ENCODE results near the gene IFI27L1. TPM values are rescaled to one million over a fixed set of nuclear protein-coding genes. Genes with fewer than 3 reads are reported as not detected.
A peak's percentile ranks its signal among the peaks of the same experiment; 100 is the strongest.

The IFI27L1 gene
- total RNA-seq, 2 experiments from 2014 or later, result 35.3 to 42.7 TPM

DNA sequence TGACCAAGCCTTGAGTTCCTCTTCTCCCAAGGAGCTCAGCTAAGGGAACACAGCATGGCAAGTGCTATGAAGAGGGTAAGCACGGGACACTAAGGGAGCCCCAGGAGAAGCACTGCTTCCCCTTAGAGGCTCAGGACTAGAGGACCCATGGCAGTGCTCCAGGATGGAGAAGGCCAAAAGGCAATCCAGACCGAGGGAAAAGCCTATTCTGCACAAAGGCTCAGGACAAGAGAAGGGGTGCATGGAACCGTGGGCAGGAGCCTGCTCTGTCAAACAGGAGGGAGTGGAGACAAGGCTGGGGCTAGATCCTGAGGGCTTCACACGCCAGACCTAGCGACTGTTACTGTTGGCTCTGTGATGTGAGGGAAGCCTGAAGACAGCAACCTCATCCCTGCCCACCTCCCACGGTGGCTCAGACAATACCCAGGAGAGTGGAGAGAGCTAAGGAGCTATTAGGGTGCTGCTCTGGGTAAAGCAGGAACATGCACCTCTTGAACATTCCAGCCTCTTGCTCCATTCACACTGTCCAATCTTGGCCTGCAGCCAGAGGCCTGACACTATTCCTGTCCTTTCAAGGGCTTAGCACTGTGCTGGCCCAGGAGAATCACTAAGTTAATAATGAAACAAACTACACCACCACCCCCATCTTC, 30.8 kb upstream of the IFI27L1 start:
- peaks cover 17% of the 10 kb centered on the region for H3K4me1 Mint-ChIP-seq (ENCODE audit: low read depth)
- no peaks in the 10 kb centered on the region for H3K27me3 Mint-ChIP-seq
- ChIA-PET CTCF (interaction anchor here (0.6 to 4.9 kb wide), 7 partner anchors 9 to 87 kb away, joined by 3 to 34 read pairs (median 6); no protein-coding TSS in a partner anchor), POLR2A (interaction anchor here (0.7 to 1.1 kb wide), 2 partner anchors 31 to 1383 kb away, joined by 3 to 7 read pairs; partner anchors contain the start of genes DDX24 and IFI27L1)
- peak overlapping the region; percentile 43 for H3K27ac Mint-ChIP-seq
- H3K9me3 Mint-ChIP-seq, result no peaks in the 10 kb centered on the region
- H3K36me3 Mint-ChIP-seq, result peaks cover 58% of the 10 kb centered on the region
- DNase-seq, result peak; percentile 4
- intact Hi-C loops (cut with micrococcal nuclease), result no loop called here
- no peak overlapping the region for H3K4me3 Mint-ChIP-seq

DNA sequence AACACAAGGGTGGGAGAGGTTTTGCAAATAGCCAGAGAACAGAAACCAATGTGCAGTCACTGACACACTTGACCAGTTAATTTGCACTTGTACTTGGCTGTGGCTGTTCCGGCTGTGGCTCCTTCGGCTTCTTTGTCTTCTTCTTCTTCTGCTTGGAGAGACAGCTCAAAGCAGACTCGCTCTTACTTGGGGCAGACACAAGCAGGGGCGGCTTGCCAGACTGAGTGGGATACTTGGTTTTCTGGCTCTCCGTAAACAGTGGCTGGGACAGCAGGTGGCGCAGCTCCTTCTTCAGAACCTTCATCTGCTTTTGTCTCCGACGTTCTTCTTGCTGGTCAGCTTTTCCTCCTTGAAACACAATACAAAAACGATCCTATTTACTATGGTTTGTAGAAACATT, 30.0 kb upstream of the IFI27L1 start:
- peak; percentile 14 for DNase-seq
- intact Hi-C loops (cut with micrococcal nuclease), result no loop called here
- Mint-ChIP-seq H3K9me3 (no peaks in the 10 kb centered on the region), H3K27ac (peak overlapping the region; percentile 23), H3K4me1 (ENCODE audit: low read depth) (peaks cover 23% of the 10 kb centered on the region), H3K27me3 (no peaks in the 10 kb centered on the region), H3K4me3 (no peak overlapping the region), H3K36me3 (peaks cover 65% of the 10 kb centered on the region)
- CTCF ChIA-PET, result interaction anchor here (1.0 to 4.9 kb wide), 5 partner anchors 15 to 129 kb away, joined by 5 to 34 read pairs (median 12); no protein-coding TSS in a partner anchor
- POLR2A ChIA-PET, result interaction anchor here (0.7 to 1.1 kb wide), 2 partner anchors 30 to 1384 kb away, joined by 3 to 7 read pairs; partner anchors contain the start of genes DDX24 and IFI27L1

DNA sequence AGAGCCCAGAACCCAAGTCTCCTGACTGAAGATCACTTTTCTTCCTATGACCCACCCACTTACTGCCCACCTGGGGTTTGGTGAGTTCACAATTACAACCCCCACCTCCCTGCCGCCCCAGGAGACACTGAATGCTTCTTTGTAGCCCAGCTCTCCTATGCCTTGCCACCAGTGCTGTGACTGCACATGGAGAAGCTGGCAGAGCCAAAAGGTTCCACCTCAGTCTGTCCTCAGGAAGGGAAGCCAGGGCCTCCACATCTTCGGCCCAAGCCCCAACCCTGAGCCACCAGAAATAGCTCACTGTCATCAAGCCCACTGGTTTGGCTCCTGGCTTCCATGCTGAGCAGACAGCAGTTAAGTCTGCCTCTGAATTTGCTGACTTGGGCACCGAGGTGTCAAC, 29.3 kb upstream of the IFI27L1 start:
- no peak for DNase-seq
- intact Hi-C loops (cut with micrococcal nuclease), result no loop called here
- H3K4me3 Mint-ChIP-seq, result no peak overlapping the region
- ChIA-PET POLR2A (interaction anchor here (0.9 kb wide), 1 partner anchor 23 kb away, joined by 3 read pairs; no protein-coding TSS in a partner anchor), CTCF (interaction anchor here (1.0 to 4.9 kb wide), 9 partner anchors 16 to 128 kb away, joined by 3 to 34 read pairs (median 7); partner anchors contain the start of genes DDX24 and IFI27L1)
- H3K27me3 Mint-ChIP-seq, result no peaks in the 10 kb centered on the region
- no peaks in the 10 kb centered on the region for H3K9me3 Mint-ChIP-seq
- H3K36me3 Mint-ChIP-seq, result peaks cover 71% of the 10 kb centered on the region
- peak overlapping the region; percentile 81 for H3K27ac Mint-ChIP-seq
- H3K4me1 Mint-ChIP-seq (ENCODE audit: low read depth), result peaks cover 29% of the 10 kb centered on the region

DNA sequence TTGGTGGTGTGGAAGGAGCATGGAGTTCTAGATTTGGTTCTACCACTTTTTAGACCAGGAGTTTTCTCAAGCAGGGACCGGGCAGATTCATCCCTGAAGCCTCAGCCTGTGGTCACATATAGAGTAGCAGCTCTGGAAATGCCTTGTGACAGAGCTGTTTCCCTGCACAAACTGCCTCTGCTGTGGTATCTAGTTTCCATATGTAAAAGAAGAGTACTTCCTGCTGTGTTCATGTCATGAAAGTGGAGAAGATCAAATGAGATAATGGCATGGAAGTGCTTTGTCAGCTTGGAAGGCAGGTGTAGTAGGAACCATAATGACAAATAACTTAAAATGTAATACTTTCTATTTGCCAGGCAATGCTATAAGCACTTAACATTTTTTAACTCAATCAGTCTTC, 28.9 kb upstream of the IFI27L1 start:
- Mint-ChIP-seq H3K4me3 (no peak overlapping the region), H3K27ac (peak overlapping the region; percentile 81), H3K4me1 (ENCODE audit: low read depth) (peaks cover 33% of the 10 kb centered on the region), H3K9me3 (no peaks in the 10 kb centered on the region), H3K27me3 (no peaks in the 10 kb centered on the region), H3K36me3 (peaks cover 72% of the 10 kb centered on the region)
- POLR2A ChIA-PET, result interaction anchor here (0.9 kb wide), 1 partner anchor 23 kb away, joined by 3 read pairs; no protein-coding TSS in a partner anchor
- CTCF ChIA-PET, result interaction anchor here (1.0 to 4.9 kb wide), 9 partner anchors 16 to 128 kb away, joined by 3 to 34 read pairs (median 7); partner anchors contain the start of genes DDX24 and IFI27L1
- peak; percentile 17 for DNase-seq
- intact Hi-C loops (cut with micrococcal nuclease), result no loop called here

DNA sequence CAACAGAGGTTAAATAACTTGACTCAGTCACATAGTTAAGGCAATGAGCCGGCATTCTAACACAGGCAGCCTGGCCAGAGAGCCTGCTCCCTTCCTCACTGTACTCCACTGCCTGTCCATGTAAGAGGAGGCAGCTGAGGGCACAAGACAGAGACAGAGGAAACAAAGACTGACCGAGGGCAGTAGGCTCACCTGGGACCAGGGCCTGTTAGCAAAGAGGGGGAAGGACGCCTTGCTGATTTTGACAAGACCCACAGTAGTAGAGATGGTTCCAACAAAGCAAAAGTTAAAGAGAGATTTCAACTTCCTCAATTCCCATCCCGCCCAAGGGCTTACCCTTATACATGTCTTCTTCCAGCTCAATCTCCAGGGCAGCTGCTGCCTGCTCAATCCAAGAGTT, 28.4 kb upstream of the IFI27L1 start:
- ChIA-PET POLR2A (interaction anchor here (0.5 to 0.9 kb wide), 2 partner anchors 24 to 68 kb away, joined by 3 read pairs; no protein-coding TSS in a partner anchor), CTCF (interaction anchor here (1.0 to 4.9 kb wide), 9 partner anchors 16 to 128 kb away, joined by 3 to 34 read pairs (median 6); partner anchors contain the start of genes DDX24 and IFI27L1)
- intact Hi-C loops (cut with micrococcal nuclease), result no loop called here
- Mint-ChIP-seq H3K9me3 (no peaks in the 10 kb centered on the region), H3K27ac (peak overlapping the region; percentile 81), H3K4me3 (no peak overlapping the region), H3K4me1 (ENCODE audit: low read depth) (peaks cover 38% of the 10 kb centered on the region), H3K27me3 (no peaks in the 10 kb centered on the region), H3K36me3 (peaks cover 74% of the 10 kb centered on the region)
- DNase-seq, result peak; percentile 8

DNA sequence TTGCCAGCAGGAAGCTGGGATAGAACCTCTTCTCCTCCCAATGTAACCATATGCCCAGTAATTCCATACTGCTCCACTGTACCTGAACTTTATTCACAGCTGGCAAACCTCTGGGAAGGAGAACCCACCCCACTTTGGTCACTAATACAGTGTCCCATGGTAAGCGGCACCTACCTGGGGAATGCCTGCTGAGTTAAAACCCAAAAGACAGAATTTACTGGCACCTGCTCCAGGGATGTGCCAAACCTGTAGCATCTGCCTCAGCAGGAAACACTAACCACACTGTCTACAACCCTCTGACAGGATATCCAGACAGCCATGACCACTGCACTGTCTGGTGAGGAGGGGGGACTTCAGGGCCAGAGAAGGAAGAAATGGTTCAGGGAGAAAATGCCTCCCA, 26.7 kb upstream of the IFI27L1 start:
- no peak for DNase-seq
- Mint-ChIP-seq H3K9me3 (no peaks in the 10 kb centered on the region), H3K4me3 (no peak overlapping the region), H3K27me3 (no peaks in the 10 kb centered on the region), H3K4me1 (ENCODE audit: low read depth) (peaks cover 54% of the 10 kb centered on the region), H3K27ac (peak overlapping the region; percentile 39), H3K36me3 (peaks cover 79% of the 10 kb centered on the region)
- ChIA-PET CTCF (interaction anchor here (0.9 to 4.9 kb wide), 4 partner anchors 10 to 83 kb away, joined by 3 to 34 read pairs (median 22); no protein-coding TSS in a partner anchor), POLR2A (no interaction called here)
- intact Hi-C loops (cut with micrococcal nuclease), result no loop called here

DNA sequence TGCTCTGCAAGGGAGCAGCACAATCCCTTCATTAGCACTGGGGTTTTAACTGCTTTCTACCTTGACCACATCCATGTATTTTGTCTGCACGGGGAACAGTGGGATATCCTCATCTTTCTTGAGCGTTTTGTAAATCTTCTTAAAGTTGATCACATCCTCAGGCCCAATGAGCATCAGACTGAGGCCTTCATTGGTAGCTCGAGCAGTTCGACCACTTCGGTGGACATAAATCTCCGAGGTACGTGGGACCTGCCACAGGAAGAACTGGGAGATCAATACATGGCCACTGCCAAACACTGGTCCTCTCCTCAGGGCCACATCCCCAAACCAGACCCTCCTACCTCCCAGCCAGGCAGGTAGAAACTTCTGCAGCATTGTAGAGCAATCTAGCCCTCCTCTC, 26.2 kb upstream of the IFI27L1 start:
- Mint-ChIP-seq H3K36me3 (peaks cover 76% of the 10 kb centered on the region), H3K4me1 (ENCODE audit: low read depth) (peaks cover 59% of the 10 kb centered on the region), H3K9me3 (no peaks in the 10 kb centered on the region), H3K4me3 (no peak overlapping the region), H3K27me3 (no peaks in the 10 kb centered on the region), H3K27ac (no peak overlapping the region)
- DNase-seq, result no peak
- ChIA-PET CTCF (interaction anchor here (3.7 to 4.9 kb wide), 2 partner anchors 19 to 82 kb away, joined by 23 to 32 read pairs; no protein-coding TSS in a partner anchor), POLR2A (no interaction called here)
- intact Hi-C loops (cut with micrococcal nuclease), result no loop called here

DNA sequence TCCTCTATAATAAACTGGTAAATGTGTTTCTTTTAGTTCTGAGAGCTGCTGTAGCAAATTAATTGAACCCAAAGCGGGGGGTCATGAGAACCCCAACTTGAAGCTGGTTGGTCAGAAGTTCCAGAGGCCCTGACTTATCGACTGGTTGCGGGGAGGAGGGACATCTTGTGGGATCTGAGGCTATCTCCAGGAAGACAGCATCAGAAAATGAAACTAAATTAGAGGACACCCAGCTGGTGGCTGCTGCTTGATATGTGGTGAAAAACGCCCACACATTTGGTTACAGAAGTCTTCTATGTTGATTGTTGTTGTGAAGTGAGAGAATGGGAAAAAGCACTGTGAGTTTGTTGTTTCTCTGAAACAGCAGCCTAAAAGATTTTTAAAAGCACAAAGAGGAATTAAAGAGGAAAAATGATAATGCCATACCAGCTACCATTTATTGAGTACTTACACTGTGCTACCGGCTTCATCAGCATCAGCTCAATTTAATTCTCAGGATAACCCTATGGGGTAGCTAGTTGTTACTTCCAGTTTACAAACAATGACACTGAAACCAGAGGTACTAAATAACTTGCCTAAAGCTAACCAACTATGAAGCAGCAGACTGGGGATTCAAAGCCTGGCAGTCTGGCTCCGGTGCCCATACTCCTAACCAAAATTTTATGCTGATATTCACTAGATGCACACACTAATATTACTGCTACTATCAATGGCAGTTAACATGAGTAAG, 24.4 kb upstream of the IFI27L1 start:
- intact Hi-C loops (cut with micrococcal nuclease), result loop anchor here (1.0 kb wide), 1 partner anchor 24 kb away; no protein-coding TSS in a partner anchor
- H3K27ac Mint-ChIP-seq, result peak overlapping the region; percentile 71
- no peaks in the 10 kb centered on the region for H3K27me3 Mint-ChIP-seq
- CTCF ChIA-PET, result interaction anchor here (0.6 to 3.7 kb wide), 11 partner anchors 21 to 273 kb away, joined by 3 to 24 read pairs (median 3); partner anchors contain the start of genes DDX24, IFI27L1, IFI27L2 and OTUB2
- H3K36me3 Mint-ChIP-seq, result peaks cover 73% of the 10 kb centered on the region
- peak; percentile 57 for DNase-seq
- H3K4me1 Mint-ChIP-seq (ENCODE audit: low read depth), result peaks cover 72% of the 10 kb centered on the region
- H3K9me3 Mint-ChIP-seq, result no peaks in the 10 kb centered on the region
- POLR2A ChIA-PET, result interaction anchor here (1.5 to 2.2 kb wide), 3 partner anchors 10 to 24 kb away, joined by 5 to 8 read pairs (median 5); partner anchors contain the start of genes DDX24 and IFI27L1
- H3K4me3 Mint-ChIP-seq, result no peak overlapping the region

DNA sequence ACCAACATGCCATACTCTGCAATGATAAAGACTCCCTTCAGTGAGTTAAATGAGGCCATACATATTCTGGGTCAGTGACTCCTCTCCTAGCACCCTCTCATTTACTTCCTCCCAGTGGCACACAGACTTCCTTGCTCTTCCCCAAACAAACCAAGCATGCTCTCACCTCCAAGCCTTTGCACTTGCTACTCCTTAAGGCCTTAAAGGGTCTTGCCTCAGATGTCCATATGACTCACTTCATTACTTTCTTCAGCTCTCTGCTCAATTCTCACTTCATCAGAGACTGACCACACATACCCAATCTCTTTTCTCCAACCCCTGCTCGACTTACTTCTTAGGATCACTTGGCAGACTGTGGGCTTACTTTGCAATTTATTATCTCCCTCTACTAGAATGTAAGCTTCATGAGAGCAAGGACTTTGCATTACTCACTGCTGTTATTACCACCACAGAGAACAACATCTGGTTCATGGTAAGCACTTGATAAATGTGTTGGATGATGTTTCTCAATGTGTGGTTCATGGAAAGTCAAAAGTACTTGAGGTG, 22.9 kb upstream of the IFI27L1 start:
- peaks cover 69% of the 10 kb centered on the region for H3K4me1 Mint-ChIP-seq (ENCODE audit: low read depth)
- intact Hi-C loops (cut with micrococcal nuclease), result no loop called here
- ChIA-PET CTCF (interaction anchor here (0.6 to 3.7 kb wide), 4 partner anchors 16 to 288 kb away, joined by 3 to 24 read pairs (median 14); no protein-coding TSS in a partner anchor), POLR2A (interaction anchor here (1.8 to 2.2 kb wide), 2 partner anchors 21 to 23 kb away, joined by 5 to 8 read pairs; partner anchors contain the start of genes DDX24 and IFI27L1)
- H3K27me3 Mint-ChIP-seq, result no peaks in the 10 kb centered on the region
- no peak overlapping the region for H3K4me3 Mint-ChIP-seq
- DNase-seq, result no peak
- peaks cover 69% of the 10 kb centered on the region for H3K36me3 Mint-ChIP-seq
- no peaks in the 10 kb centered on the region for H3K9me3 Mint-ChIP-seq
- H3K27ac Mint-ChIP-seq, result peak overlapping the region; percentile 39

DNA sequence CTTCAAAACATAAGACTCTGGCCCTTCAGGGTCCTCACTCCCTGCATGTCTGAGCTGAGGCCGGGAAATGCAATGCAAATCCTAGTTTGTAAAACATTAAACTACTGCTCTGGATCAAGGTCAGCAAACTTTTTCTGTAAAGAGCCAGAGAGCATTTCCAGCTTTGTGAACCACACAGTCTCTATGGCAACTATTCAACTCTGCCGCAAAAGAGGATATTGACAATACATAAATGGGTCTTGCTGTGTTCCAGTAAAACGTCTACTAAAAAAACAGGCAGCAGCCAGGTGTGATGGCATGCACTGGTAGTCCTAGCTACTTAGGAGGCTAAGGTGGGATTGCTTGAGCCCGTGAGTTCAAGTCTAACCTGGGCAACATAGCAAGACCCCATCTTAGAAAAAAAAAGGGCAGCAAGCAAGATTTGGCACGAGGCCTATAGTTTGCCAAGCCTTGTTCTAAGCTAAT, 22.4 kb upstream of the IFI27L1 start:
- peak overlapping the region; percentile 39 for H3K27ac Mint-ChIP-seq
- ChIA-PET CTCF (interaction anchor here (0.5 to 3.7 kb wide), 5 partner anchors 9 to 288 kb away, joined by 4 to 24 read pairs (median 4); no protein-coding TSS in a partner anchor), POLR2A (interaction anchor here (1.0 kb wide), 1 partner anchor 78 kb away, joined by 3 read pairs; no protein-coding TSS in a partner anchor)
- DNase-seq, result no peak
- intact Hi-C loops (cut with micrococcal nuclease), result no loop called here
- no peak overlapping the region for H3K4me3 Mint-ChIP-seq
- H3K4me1 Mint-ChIP-seq (ENCODE audit: low read depth), result peaks cover 71% of the 10 kb centered on the region
- no peaks in the 10 kb centered on the region for H3K27me3 Mint-ChIP-seq
- H3K9me3 Mint-ChIP-seq, result no peaks in the 10 kb centered on the region
- peaks cover 68% of the 10 kb centered on the region for H3K36me3 Mint-ChIP-seq

DNA sequence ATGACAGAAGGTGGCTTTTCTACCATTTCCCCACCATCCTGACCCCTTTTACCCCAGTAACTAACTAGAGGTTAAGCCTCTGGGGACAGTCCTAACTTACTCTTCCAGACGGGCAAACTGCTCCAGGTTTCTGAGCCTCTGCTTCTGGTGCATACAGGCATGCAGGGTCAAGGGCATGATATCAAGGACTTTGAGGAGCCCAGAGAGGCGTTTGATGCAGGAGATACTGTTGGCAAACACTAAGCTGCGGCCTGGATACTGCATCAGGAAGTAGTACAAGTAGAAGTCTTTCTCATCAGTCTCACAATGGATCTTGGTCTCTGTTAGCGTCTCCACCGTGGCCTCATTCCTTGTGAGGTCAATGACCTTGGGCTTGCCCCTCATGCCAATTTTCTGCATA, 21.1 kb upstream of the IFI27L1 start:
- intact Hi-C loops (cut with micrococcal nuclease), result no loop called here
- Mint-ChIP-seq H3K4me1 (ENCODE audit: low read depth) (peaks cover 75% of the 10 kb centered on the region), H3K9me3 (no peaks in the 10 kb centered on the region), H3K4me3 (no peak overlapping the region), H3K27me3 (no peaks in the 10 kb centered on the region), H3K27ac (no peak overlapping the region), H3K36me3 (peaks cover 56% of the 10 kb centered on the region)
- no peak for DNase-seq
- POLR2A ChIA-PET, result interaction anchor here (1.0 kb wide), 1 partner anchor 77 kb away, joined by 3 read pairs; no protein-coding TSS in a partner anchor
- CTCF ChIA-PET, result interaction anchor here (1.3 to 3.5 kb wide), 2 partner anchors 77 to 120 kb away, joined by 4 to 24 read pairs; no protein-coding TSS in a partner anchor
